Endothelial cell of umbilical vein (primary cell): Measurements from ENCODE around the gene ITPKC. TPM values are rescaled to one million over a fixed set of nuclear protein-coding genes. Genes with fewer than 3 reads are reported as not detected.

Source experiments
- BruUV-seq: library from RNA; stranded (reverse); fragments of 400-500 nt; replicated peaks from 2 replicates; lab custom pipeline; 2021; lab: Mats Ljungman, UMichigan
- CTCF ChIA-PET: fragments of 300-600, 350-600 bp; sonication (Branson Sonifier 250); formaldehyde crosslinking; loops from one replicate; lab custom pipeline; 2021; ENCODE audit warnings: antibody characterized with exemption, inconsistent platforms; lab: Charles Lee
- POLR2A ChIA-PET: fragments of 300-600, 350-600 bp; sonication (Branson Sonifier 250); formaldehyde crosslinking; loops from one replicate; lab custom pipeline; 2021; ENCODE audit warnings: antibody characterized with exemption, inconsistent platforms; lab: Charles Lee
- DNase-seq: peaks from one replicate; pipeline ENCODE4 v3.0.0-alpha.2; 2011; ENCODE audit warnings: low read depth, low spot score
- FAIRE-seq: peaks from 2 replicates; lab custom pipeline; 2011; peaks lifted over from hg19 to GRCh38; lab: Jason Lieb, UNC
- H2AFZ ChIP-seq: 2 replicates; pipeline ENCODE4 v1.6.0; 2012; ENCODE audit warnings: low read depth, low read length, control low read depth, inconsistent platforms
- H3K27ac ChIP-seq: 2 replicates; pipeline ENCODE4 v1.5.1; 2011; ENCODE audit warnings: low read depth, mild to moderate bottlenecking, control low read depth, low read length, moderate library complexity; ENCODE audit not compliant: insufficient read depth
- H3K27me3 ChIP-seq, 2 experiments: 2 replicates each; pipeline versions ENCODE4 v1.6.0 to v1.6.1; 2011; ENCODE audit warnings: low read length in 2 of 2, mixed read lengths in 1 of 2; ENCODE audit not compliant: control insufficient read depth in 2 of 2, insufficient read depth in 2 of 2
- H3K36me3 ChIP-seq, 2 experiments: 2 replicates in 1 of 2; 3 replicates in 1 of 2; pipeline ENCODE4 v1.5.1; 2011; ENCODE audit warnings: low read length in 2 of 2, mild to moderate bottlenecking in 1 of 2, moderate library complexity in 1 of 2; ENCODE audit not compliant: control insufficient read depth in 2 of 2, insufficient read depth in 2 of 2; ENCODE audit errors: extremely low read depth in 1 of 2
- H3K4me1 ChIP-seq: 3 replicates; pipeline ENCODE4 v1.5.1; 2011; ENCODE audit warnings: mild to moderate bottlenecking, low read length; ENCODE audit not compliant: control insufficient read depth, insufficient read depth; ENCODE audit errors: extremely low read depth
- H3K4me2 ChIP-seq: 2 replicates; pipeline ENCODE4 v1.6.1; 2011; ENCODE audit warnings: low read length, control low read depth, mixed read lengths; ENCODE audit not compliant: insufficient read depth
- H3K4me3 ChIP-seq, 3 experiments: fragments of 200-600 bp in 1 of 3; sonication (generic), shearing (Covaris generic) in 1 of 3; replicated peaks in 1 of 3; 2 replicates each; pipeline ENCODE4 v1.5.1; 2011 to 2016; ENCODE audit warnings: control low read depth in 3 of 3, low read length in 3 of 3, mild to moderate bottlenecking in 2 of 3, inconsistent platforms in 1 of 3, low read depth in 1 of 3, moderate library complexity in 1 of 3; ENCODE audit not compliant: insufficient read depth in 1 of 3
- H3K79me2 ChIP-seq: 2 replicates; pipeline ENCODE4 v1.6.0; 2012; ENCODE audit warnings: low read length, inconsistent platforms; ENCODE audit not compliant: control insufficient read depth, insufficient read depth
- H3K9ac ChIP-seq: replicated peaks from 2 replicates; pipeline ENCODE3; 2011; ENCODE audit warnings: low read length, control low read depth; ENCODE audit not compliant: insufficient read depth; ENCODE audit errors: extremely low read depth
- H3K9me1 ChIP-seq: replicated peaks from 3 replicates; pipeline ENCODE4 v1.6.0; 2011; ENCODE audit warnings: mild to moderate bottlenecking, low read length; ENCODE audit not compliant: control insufficient read depth, insufficient read depth; ENCODE audit errors: extremely low read depth
- H3K9me3 ChIP-seq: replicated peaks from 2 replicates; pipeline ENCODE4 v1.5.1; 2012; ENCODE audit warnings: low read length, inconsistent platforms; ENCODE audit not compliant: control insufficient read depth, insufficient read depth
- H4K20me1 ChIP-seq: replicated peaks from 2 replicates; pipeline ENCODE3; 2011; ENCODE audit warnings: mild to moderate bottlenecking, low read length; ENCODE audit not compliant: control insufficient read depth, insufficient read depth; ENCODE audit errors: extremely low read depth
- CTCF ChIP-seq, 2 donors: IDR thresholded peaks; 1 replicate in 1 of 2; 2 replicates in 1 of 2; pipeline ENCODE4 v1.5.1; 2011; ENCODE audit warnings: low read length in 2 of 2, mild to moderate bottlenecking in 2 of 2, moderate library complexity in 2 of 2, control low read depth in 1 of 2, inconsistent platforms in 1 of 2, low read depth in 1 of 2; ENCODE audit not compliant: insufficient read depth in 1 of 2; ENCODE audit errors: extremely low read depth in 1 of 2
- EZH2 ChIP-seq: IDR thresholded peaks from 2 replicates; pipeline ENCODE4 v1.6.1; 2012; ENCODE audit warnings: borderline replicate concordance, low read depth, mild to moderate bottlenecking, moderate library complexity, low read length, inconsistent platforms; ENCODE audit not compliant: severe bottlenecking
- FOS ChIP-seq: IDR thresholded peaks from 2 replicates; pipeline ENCODE4 v1.6.1; 2011; ENCODE audit warnings: mild to moderate bottlenecking, low read length, moderate library complexity, borderline replicate concordance; ENCODE audit not compliant: insufficient read depth
- JUN ChIP-seq: IDR thresholded peaks from 2 replicates; pipeline ENCODE4 v1.6.1; 2011; ENCODE audit warnings: borderline replicate concordance, low read depth; ENCODE audit not compliant: insufficient read length, insufficient read depth
- MAX ChIP-seq: IDR thresholded peaks from 2 replicates; pipeline ENCODE4 v1.6.1; 2011; ENCODE audit not compliant: insufficient read depth, insufficient read length
- MYC ChIP-seq: IDR thresholded peaks from one replicate; pipeline ENCODE4 v1.6.1; 2011; ENCODE audit warnings: mild to moderate bottlenecking, low read depth, low read length
- POLR2A ChIP-seq: IDR thresholded peaks from 2 replicates; pipeline ENCODE4 v1.6.1; 2012; ENCODE audit warnings: low read depth, mild to moderate bottlenecking, control low read depth, low read length
- POLR2AphosphoS5 ChIP-seq: IDR thresholded peaks from 2 replicates; pipeline ENCODE4 v1.6.1; 2012; ENCODE audit warnings: low read depth, mild to moderate bottlenecking, control low read depth, low read length, moderate library complexity; ENCODE audit not compliant: insufficient read depth
- dilution Hi-C: fragments of 300-500 bp; cut with MboI; formaldehyde crosslinking; loops from one replicate; pipeline ENCODE4 v1.15.0; 2019; ENCODE audit warnings: low sequenced_read_pairs; ENCODE audit not compliant: extremely low pct_ligation_motif_present
- intact Hi-C: fragments of 100-400 bp; cut with micrococcal nuclease; formaldehyde crosslinking; loops from one replicate; pipeline ENCODE4 v1.10.0; 2022
- polyA plus RNA-seq, 4 experiments: library from polyadenylated mRNA; depleted of rRNA in 3 of 4; stranded (reverse) in 3 of 4; unstranded in 1 of 4; fragments of >200 nt; gene quantifications; 2 replicates each; pipeline versions ENCODE4 v1.2.1 to v1.2.3, GENCODE V29; 2011 to 2012; ENCODE audit warnings: missing spikeins in 1 of 4
- total RNA-seq: library from RNA; stranded (reverse); gene quantifications from 2 replicates; pipeline ENCODE4 v1.2.3, GENCODE V29; 2021

The ITPKC gene
- total and polyA plus RNA-seq, 2 donors (not counting 3 experiments of a cell fraction or from before 2014, with no cell fraction given): 7.3 to 16.1 TPM

- H4K20me1 ChIP-seq: no peaks in the 10 kb centered on the region
- peaks cover 13% of the 10 kb centered on the region for H3K79me2 ChIP-seq
- CTCF ChIA-PET: no interaction called here
- H3K4me1 ChIP-seq: peaks cover 11% of the 10 kb centered on the region
- intact Hi-C loops (no loop called here), dilution Hi-C loops (no loop called here)
- no TSS peak for BruUV-seq
- H3K4me2 ChIP-seq: no peak overlapping the region
- no peaks in the 10 kb centered on the region for H3K36me3 ChIP-seq
- no peaks in the 10 kb centered on the region for H3K27me3 ChIP-seq
- no peaks in the 10 kb centered on the region for H3K9me3 ChIP-seq
- H3K9ac ChIP-seq: no peak overlapping the region
- H3K4me3 ChIP-seq: no peak overlapping the region
- DNase-seq: no peak
- no peak for FAIRE-seq
- no peak overlapping the region for H2AFZ ChIP-seq
- H3K9me1 ChIP-seq: no peaks in the 10 kb centered on the region
- no peak for TF ChIP-seq CTCF (IDR thresholded peaks at IDR 0.05; ENCODE audit: extremely low read depth in 1 of 2, insufficient read depth in 1 of 2, low read depth in 1 of 2, low read length in 2 of 2)
- no peak for TF ChIP-seq POLR2A
- no peak for TF ChIP-seq JUN
- no peak for TF ChIP-seq EZH2
- no peak for TF ChIP-seq POLR2AphosphoS5
- TF ChIP-seq FOS: no peak
- no peak for TF ChIP-seq MAX
- no peak for TF ChIP-seq MYC
- POLR2A ChIA-PET: no interaction called here
- no peak overlapping the region for H3K27ac ChIP-seq
Measured at GRCh38 chr19:40693896-40694295, 23.0 kb upstream of the ITPKC start.
